ENCODE measurements around the gene SERTAD2. TPM values are rescaled to one million over a fixed set of nuclear protein-coding genes. Genes with fewer than 3 reads are reported as not detected.

Gene SERTAD2
- polyA plus RNA-seq, 3 donors, result 3.9 to 17.3 (median 8.9) TPM

GRCh38 chr2:64678771-64679590 lies 25.3 kb upstream of the SERTAD2 start:
- no peak overlapping the region for H3K27ac ChIP-seq (ENCODE audit: low read depth, low read length)
- whole genome bisulfite sequencing, 3 donors, result 47 to 64% (median 58%) methylated on average over 3 of the region's 3 CpGs

- no peak overlapping the region for H3K27ac ChIP-seq (ENCODE audit: low read depth, low read length)
- WGBS, 3 donors, result 95 to 98% (median 96%) methylated on average over 3 of the region's 3 CpGs
Observed at GRCh38 chr2:64677530-64677929, 23.8 kb upstream of the SERTAD2 start.

GRCh38 chr2:64675860-64676259 lies 22.1 kb upstream of the SERTAD2 start:
- 85 to 93% (median 93%) methylated on average over 5 of the region's 5 CpGs for WGBS, 3 donors

GRCh38 chr2:64672708-64673107 lies 19.0 kb upstream of the SERTAD2 start:
- H3K27ac ChIP-seq (ENCODE audit: low read depth, low read length), result no peak overlapping the region
- 44 to 72% (median 49%) methylated on average over 2 of the region's 2 CpGs for WGBS, 3 donors

More at GRCh38 chr2:64675860-64676259, 22.1 kb upstream of the SERTAD2 start:
- H3K27ac ChIP-seq (ENCODE audit: low read depth, low read length), result no peak overlapping the region

DNA sequence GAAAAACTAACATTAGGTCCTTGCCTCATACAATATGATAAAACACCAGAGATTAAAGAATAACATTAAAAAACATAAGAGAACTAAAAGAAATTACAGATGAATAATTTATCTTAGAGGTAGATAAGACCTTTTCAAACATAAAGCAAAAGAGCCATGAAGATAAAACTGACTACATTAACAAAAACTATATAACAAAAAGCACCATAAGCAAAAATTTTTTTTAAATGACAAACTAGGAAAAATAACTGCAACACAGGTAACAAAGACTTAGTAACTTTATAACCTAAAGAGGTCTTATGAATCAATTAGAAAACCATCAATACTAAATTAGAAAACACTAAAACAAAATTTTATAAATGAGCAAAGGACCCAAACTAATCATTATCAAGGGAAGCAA lies 16.3 kb upstream of the SERTAD2 start:
- H3K27ac ChIP-seq (ENCODE audit: low read depth, low read length), result no peak overlapping the region

GRCh38 chr2:64669288-64669687 lies 15.6 kb upstream of the SERTAD2 start:
- 86 to 97% (median 90%) methylated on average over 2 of the region's 2 CpGs for WGBS, 3 donors
- no peak overlapping the region for H3K27ac ChIP-seq (ENCODE audit: low read depth, low read length)

- 88 to 94% (median 93%) methylated on average over 3 of the region's 3 CpGs for WGBS, 3 donors
- no peak overlapping the region for H3K27ac ChIP-seq (ENCODE audit: low read depth, low read length)
Observed at GRCh38 chr2:64668542-64668941, 14.8 kb upstream of the SERTAD2 start.

DNA sequence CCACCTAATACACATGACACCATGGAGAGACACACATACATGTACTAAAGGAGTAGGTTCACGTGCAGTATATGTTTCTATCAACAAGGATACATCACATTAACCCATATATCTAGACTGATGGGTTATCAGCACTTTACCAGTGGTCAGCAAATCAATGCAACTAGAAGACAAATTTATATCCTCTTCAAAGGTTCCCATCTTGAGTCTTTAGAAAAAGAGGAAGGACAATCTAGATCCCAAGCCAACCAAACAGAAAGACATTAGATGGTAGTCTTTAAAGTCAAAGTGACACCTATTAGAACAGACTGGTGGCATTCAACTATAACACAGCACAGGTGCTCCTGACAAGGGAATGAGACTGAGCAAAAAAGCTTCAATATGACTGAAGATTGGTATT lies 13.8 kb upstream of the SERTAD2 start:
- H3K27ac ChIP-seq (ENCODE audit: low read depth, low read length), result no peak overlapping the region

DNA sequence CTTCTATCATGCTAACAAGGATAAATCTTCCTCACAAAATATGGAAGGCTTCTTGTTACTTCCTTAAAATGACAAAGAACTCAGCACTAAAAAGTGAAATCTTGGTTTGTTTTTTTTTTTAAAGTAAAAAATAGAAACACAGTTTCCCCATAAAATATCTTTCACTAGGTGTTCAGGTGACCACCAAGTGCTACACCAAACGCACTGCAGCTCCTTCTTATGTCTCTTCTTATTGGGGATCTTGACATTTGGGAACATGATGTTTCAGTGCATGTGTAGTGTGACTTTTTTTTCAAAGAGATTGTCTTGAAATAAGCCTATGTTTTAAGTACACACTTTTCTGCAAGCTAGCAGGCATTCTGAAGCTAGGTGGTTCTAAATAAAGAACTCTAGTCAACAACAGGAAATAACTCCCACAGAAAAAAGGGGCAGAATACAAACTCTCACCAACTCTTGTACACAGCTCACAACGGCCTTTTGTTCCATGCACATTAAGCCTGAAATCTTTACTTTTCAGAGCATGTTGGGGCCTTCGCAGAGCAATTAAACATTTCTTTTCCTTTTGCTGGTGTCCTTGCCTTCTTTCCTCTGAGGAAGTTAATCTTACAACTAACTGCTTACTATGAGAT lies 13.2 kb upstream of the SERTAD2 start:
- WGBS, 3 donors, result 37 to 61% (median 43%) methylated on average over 3 of the region's 3 CpGs
- no peak overlapping the region for H3K27ac ChIP-seq (ENCODE audit: low read depth, low read length)

More for the DNA sequence above, 13.8 kb upstream of the SERTAD2 start:
- WGBS, 3 donors, result 82 to 97% (median 88%) methylated on average over 1 of the region's 1 CpG

DNA sequence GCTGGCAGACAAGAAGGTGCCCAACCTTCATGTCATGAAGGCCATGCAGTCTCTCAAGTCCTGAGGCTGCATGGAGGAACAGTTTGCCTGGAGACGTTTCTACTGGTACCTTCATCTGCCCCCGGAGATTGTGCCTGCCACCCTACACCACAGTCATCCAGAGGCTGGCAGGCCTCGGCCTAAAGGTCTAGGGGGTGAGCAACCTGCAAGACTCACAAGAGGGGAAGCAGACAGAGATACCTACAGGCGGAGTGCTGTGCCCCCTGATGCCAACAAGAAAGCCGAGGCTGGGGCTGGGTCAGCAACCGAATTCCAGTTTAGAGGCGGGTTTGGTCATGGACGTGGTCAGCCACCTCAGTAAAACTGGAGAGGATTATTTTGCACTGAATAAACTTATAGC lies 12.0 kb upstream of the SERTAD2 start:
- WGBS, 3 donors, result 90 to 97% (median 97%) methylated on average over 8 of the region's 8 CpGs
- no peak overlapping the region for H3K27ac ChIP-seq (ENCODE audit: low read depth, low read length)

DNA sequence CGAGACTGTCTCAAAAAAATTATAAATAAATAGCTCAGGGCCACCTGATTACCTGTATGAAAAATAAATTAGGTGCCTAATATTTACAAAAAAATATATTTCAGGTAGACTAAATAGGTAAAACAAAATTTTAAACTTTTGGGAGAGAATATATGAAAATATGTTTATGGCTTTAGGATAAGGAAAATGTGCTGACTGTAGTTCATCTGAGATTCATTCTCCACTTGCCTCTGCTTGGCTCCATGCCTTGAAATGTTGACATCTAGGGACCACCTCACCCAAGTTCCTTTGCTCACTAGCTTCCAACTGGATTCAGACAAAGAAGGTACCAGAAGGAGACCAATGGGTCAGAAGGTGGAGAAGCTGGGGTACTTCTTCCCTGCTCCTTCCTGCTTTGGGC lies 9.7 kb upstream of the SERTAD2 start:
- no peak overlapping the region for H3K27ac ChIP-seq (ENCODE audit: low read depth, low read length)
- WGBS, 3 donors, result 100% methylated on average over 1 of the region's 1 CpG

DNA sequence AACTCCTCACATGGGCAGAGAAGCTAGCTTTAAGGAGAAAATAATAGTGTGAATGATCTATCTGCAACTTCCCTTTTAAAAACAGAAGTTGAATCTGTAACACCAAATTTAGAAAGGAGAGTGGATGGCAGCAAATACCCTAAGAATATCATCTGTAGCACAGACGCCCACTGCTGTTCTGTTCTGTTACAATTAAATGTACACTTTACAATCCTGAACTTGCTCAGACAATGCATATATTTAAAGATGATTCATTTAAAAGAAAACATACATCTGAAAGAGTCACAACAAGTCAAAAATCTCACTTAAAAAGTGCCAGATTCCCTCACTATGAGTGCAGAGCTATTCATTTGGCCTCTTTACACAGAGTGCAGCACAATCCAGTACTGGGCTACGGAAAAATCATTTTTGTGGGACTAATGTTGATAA lies 8.0 kb upstream of the SERTAD2 start:
- WGBS, 3 donors, result 71 to 83% (median 77%) methylated on average over 2 of the region's 2 CpGs

DNA sequence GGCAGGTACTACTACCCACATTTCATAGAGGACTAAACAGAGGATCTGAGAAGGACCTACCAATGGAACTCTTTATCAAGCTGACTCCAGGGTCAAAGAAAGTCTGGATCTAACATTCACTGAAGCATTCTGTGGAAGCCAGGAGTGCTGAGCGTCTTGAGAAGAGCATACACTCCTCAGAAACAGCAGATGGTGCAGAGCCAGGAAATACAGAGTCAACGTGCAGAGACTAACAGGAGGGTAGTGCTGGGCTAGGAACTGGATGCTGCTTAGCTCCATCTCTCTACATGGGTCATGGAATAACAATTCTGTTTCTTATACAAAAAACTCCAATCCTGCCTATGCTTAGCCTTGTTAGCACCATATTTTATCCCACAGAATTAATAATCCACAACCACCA lies 5.5 kb upstream of the SERTAD2 start:
- no peak overlapping the region for H3K27ac ChIP-seq (ENCODE audit: low read depth, low read length)
- 65 to 96% (median 76%) methylated on average over 2 of the region's 2 CpGs for WGBS, 3 donors

More for the DNA sequence above, 8.0 kb upstream of the SERTAD2 start:
- H3K27ac ChIP-seq (ENCODE audit: low read depth, low read length), result no peak overlapping the region

GRCh38 chr2:64658269-64658668 lies 4.6 kb upstream of the SERTAD2 start:
- 68 to 94% (median 71%) methylated on average over 6 of the region's 6 CpGs for WGBS, 3 donors
- H3K27ac ChIP-seq (ENCODE audit: low read depth, low read length), result no peak overlapping the region

GRCh38 chr2:64657411-64657810 lies 3.7 kb upstream of the SERTAD2 start:
- 65 to 89% (median 67%) methylated on average over 2 of the region's 2 CpGs for WGBS, 3 donors

GRCh38 chr2:64656379-64656778 lies 2.7 kb upstream of the SERTAD2 start:
- 94 to 99% (median 96%) methylated on average over 2 of the region's 2 CpGs for WGBS, 3 donors

More at GRCh38 chr2:64657411-64657810, 3.7 kb upstream of the SERTAD2 start:
- H3K27ac ChIP-seq (ENCODE audit: low read depth, low read length), result no peak overlapping the region

GRCh38 chr2:64655873-64656272 lies 2.2 kb upstream of the SERTAD2 start:
- WGBS, 3 donors, result 62 to 63% (median 63%) methylated on average over 3 of the region's 3 CpGs
- no peak overlapping the region for H3K27ac ChIP-seq (ENCODE audit: low read depth, low read length)

More at GRCh38 chr2:64656379-64656778, 2.7 kb upstream of the SERTAD2 start:
- no peak overlapping the region for H3K27ac ChIP-seq (ENCODE audit: low read depth, low read length)

DNA sequence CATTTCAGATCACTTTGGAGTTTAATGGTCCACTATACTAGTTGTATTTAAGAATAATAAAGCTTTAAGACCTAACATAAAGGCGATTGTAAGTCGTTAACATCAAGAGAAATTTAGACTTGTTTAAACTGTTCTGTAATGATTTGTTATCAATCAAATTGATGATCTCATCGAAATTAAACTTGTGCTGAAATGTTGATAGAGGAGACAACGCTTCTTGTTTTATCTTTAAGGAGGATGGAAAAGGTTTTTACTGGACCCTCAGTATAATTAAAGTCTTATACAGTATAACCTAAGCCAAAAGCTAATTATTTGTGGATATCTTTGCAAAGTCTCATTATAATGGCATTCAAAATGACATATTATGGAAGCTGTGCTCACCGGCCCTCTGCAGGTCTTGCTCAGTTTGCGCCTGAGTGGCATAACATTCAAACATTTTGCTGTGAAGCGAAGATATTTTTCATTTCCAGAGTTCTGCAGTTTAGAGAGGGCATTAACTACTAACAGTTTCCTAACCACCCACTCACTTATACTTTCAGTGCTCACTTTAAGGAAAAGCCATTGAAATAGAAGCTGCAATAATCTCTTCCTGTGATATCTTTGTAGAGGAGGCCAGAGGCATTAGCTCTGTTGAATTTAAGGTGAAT lies 1.4 kb upstream of the SERTAD2 start:
- no peak overlapping the region for H3K27ac ChIP-seq (ENCODE audit: low read depth, low read length)

More for the DNA sequence above, 1.4 kb upstream of the SERTAD2 start:
- WGBS, 3 donors, result 38 to 58% (median 53%) methylated on average over 7 of the region's 7 CpGs
